B cell (primary cell): ENCODE data around the gene SPTY2D1. TPM values are rescaled to one million over a fixed set of nuclear protein-coding genes. Genes with fewer than 3 reads are reported as not detected.

ENCODE experiments used
- ATAC-seq: fragments of 200-7000 bp; cut with Tn5 transposase; one replicate; pipeline ENCODE4 v1.10.0; 2021; ENCODE audit warnings: low read depth, mild to moderate bottlenecking, moderate number of reproducible peaks, moderate library complexity
- CTCF ChIA-PET: fragments of 350-600 bp; sonication (Branson Sonifier 250); formaldehyde crosslinking; loops from one replicate; lab custom pipeline; 2021; ENCODE audit warnings: antibody characterized with exemption, inconsistent platforms; lab: Charles Lee
- POLR2A ChIA-PET: fragments of 350-600 bp; sonication (Branson Sonifier 250); formaldehyde crosslinking; loops from one replicate; lab custom pipeline; 2021; ENCODE audit warnings: antibody characterized with exemption; lab: Charles Lee
- DNase-seq: peaks from one replicate; pipeline ENCODE4 v3.0.0; 2013
- H2AFZ ChIP-seq: 2 replicates; pipeline ENCODE4 v1.6.1; 2012; ENCODE audit warnings: mild to moderate bottlenecking, low read depth, low read length; ENCODE audit not compliant: insufficient read depth, poor library complexity, severe bottlenecking
- H3K27ac ChIP-seq, 2 donors: 1 replicate in 1 of 2; 2 replicates in 1 of 2; pipeline ENCODE4 v1.5.1; 2012 to 2013; ENCODE audit warnings: low read length in 2 of 2, mild to moderate bottlenecking in 2 of 2, moderate library complexity in 1 of 2
- H3K27me3 ChIP-seq, 4 experiments: fragments of 200-600 bp in 1 of 4; sonication (generic) in 1 of 4; replicated peaks in 1 of 4; 1 replicate in 2 of 4; 2 replicates in 2 of 4; pipeline versions ENCODE4 v1.6.1 to v1.7.0; 2013 to 2016; ENCODE audit warnings: low read length in 3 of 4, mild to moderate bottlenecking in 2 of 4, mixed read lengths in 1 of 4, moderate library complexity in 1 of 4; ENCODE audit not compliant: insufficient read depth in 4 of 4, control insufficient read depth in 3 of 4; ENCODE audit errors: control extremely low read depth in 1 of 4
- H3K36me3 ChIP-seq, 2 experiments: replicated peaks in 1 of 2; 1 replicate in 1 of 2; 2 replicates in 1 of 2; pipeline versions ENCODE4 v1.6.1 to v1.7.1; 2013; ENCODE audit warnings: low read length in 1 of 2; ENCODE audit not compliant: insufficient read depth in 2 of 2, control insufficient read depth in 1 of 2; ENCODE audit errors: control extremely low read depth in 1 of 2, extremely low read depth in 1 of 2
- H3K4me1 ChIP-seq, 2 donors: fragments of 200-600 bp in 1 of 2; sonication (generic) in 1 of 2; 1 replicate in 1 of 2; 2 replicates in 1 of 2; pipeline versions ENCODE4 v1.5.1 to v1.6.1; 2013 to 2017; ENCODE audit warnings: low read length in 2 of 2; ENCODE audit not compliant: control insufficient read depth in 2 of 2, insufficient read depth in 2 of 2
- H3K4me2 ChIP-seq: replicated peaks from 2 replicates; pipeline ENCODE3; 2012; ENCODE audit warnings: mild to moderate bottlenecking, low read depth, low read length; ENCODE audit not compliant: poor library complexity, severe bottlenecking
- H3K4me3 ChIP-seq, 5 experiments: fragments of 200-600 bp in 1 of 5; sonication (generic) in 1 of 5; 1 replicate in 3 of 5; 2 replicates in 2 of 5; pipeline versions ENCODE4 v1.5.1 to v1.7.0; 2011 to 2016; ENCODE audit warnings: low read length in 4 of 5, mild to moderate bottlenecking in 4 of 5, low read depth in 2 of 5, control low read depth in 1 of 5, moderate library complexity in 1 of 5; ENCODE audit not compliant: insufficient read depth in 1 of 5; ENCODE audit errors: control extremely low read depth in 1 of 5, extremely low read depth in 1 of 5
- H3K79me2 ChIP-seq: fragments of 200-600 bp; sonication (generic); one replicate; pipeline ENCODE4 v1.6.0; 2016; ENCODE audit warnings: low read length; ENCODE audit not compliant: control insufficient read depth, insufficient read depth
- H3K9ac ChIP-seq: fragments of 200-600 bp; sonication (generic); 2 replicates; pipeline ENCODE4 v1.6.1; 2017; ENCODE audit warnings: mild to moderate bottlenecking, low read length, moderate library complexity
- H3K9me3 ChIP-seq, 3 donors: one replicate each; pipeline versions ENCODE4 v1.6.1 to v1.7.1; 2013; ENCODE audit warnings: low read length in 2 of 3; ENCODE audit not compliant: control insufficient read depth in 2 of 3, insufficient read depth in 1 of 3; ENCODE audit errors: control extremely low read depth in 1 of 3
- H4K20me1 ChIP-seq: 2 replicates; pipeline ENCODE4 v1.6.0; 2012; ENCODE audit warnings: mild to moderate bottlenecking, low read length; ENCODE audit not compliant: insufficient read depth, control insufficient read depth, poor library complexity, severe bottlenecking
- H3K27ac Mint-ChIP-seq: one replicate; pipeline ENCODE4 v1.8.0; 2021; ENCODE audit warnings: mixed read lengths
- H3K27me3 Mint-ChIP-seq: one replicate; pipeline ENCODE4 v1.8.0; 2021; ENCODE audit warnings: mixed read lengths
- H3K4me1 Mint-ChIP-seq: one replicate; pipeline ENCODE4 v1.8.0; 2021; ENCODE audit warnings: mixed read lengths
- H3K4me3 Mint-ChIP-seq: one replicate; pipeline ENCODE4 v1.8.0; 2021; ENCODE audit warnings: mixed read lengths
- H3K9me3 Mint-ChIP-seq: one replicate; pipeline ENCODE4 v1.8.0; 2022; ENCODE audit warnings: mixed read lengths; ENCODE audit not compliant: insufficient read depth
- CTCF ChIP-seq: fragments of 200-600 bp; IDR thresholded peaks from one replicate; pipeline ENCODE4 v1.8.0; 2022; ENCODE audit warnings: antibody characterized with exemption, mild to moderate bottlenecking
- EZH2 ChIP-seq: IDR thresholded peaks from 2 replicates; pipeline ENCODE4 v1.6.1; 2012; ENCODE audit warnings: borderline replicate concordance, low read depth, mild to moderate bottlenecking, moderate library complexity, low read length; ENCODE audit not compliant: insufficient read depth, poor library complexity, severe bottlenecking
- WGBS: methylation state at CpG from one replicate; pipeline ENCODE4 v1.1.5; 2013; ENCODE audit warnings: missing lambda C conversion rate; ENCODE audit not compliant: insufficient coverage; 5-methylcytosine and 5-hydroxymethylcytosine counted together
- intact Hi-C: fragments of 100-400 bp; cut with micrococcal nuclease; formaldehyde crosslinking; loops from one replicate; pipeline ENCODE4 v1.10.0; 2022
- polyA plus RNA-seq: library from polyadenylated mRNA; depleted of rRNA; stranded (reverse); fragments of >200 nt; gene quantifications from 2 replicates; pipeline ENCODE4 v1.2.3, GENCODE V29; 2012
- total RNA-seq, 2 donors: library from RNA; stranded (reverse); fragments of 120-200 nt in 1 of 2; gene quantifications; 1 replicate in 1 of 2; 2 replicates in 1 of 2; pipeline versions ENCODE4 v1.2.3 to v1.2.4, GENCODE V29; 2013 to 2022

The SPTY2D1 gene
- total and polyA plus RNA-seq, 2 donors (not counting 1 experiment from before 2014, with no cell fraction given) = 4.7 to 17.8 TPM

- Histone ChIP-seq H3K9me3 (no peaks in the 10 kb centered on the region), H3K27me3 (no peaks in the 10 kb centered on the region), H3K27ac (no peak overlapping the region), H4K20me1 (no peaks in the 10 kb centered on the region), H3K36me3 (peaks cover under 1 to 5% of the 10 kb centered on the region in 2 experiments), H3K4me3 (no peak overlapping the region), H3K4me2 (no peak overlapping the region), H3K4me1 (no peaks in the 10 kb centered on the region), H2AFZ (no peak overlapping the region), H3K79me2 (no peaks in the 10 kb centered on the region), H3K9ac (no peak overlapping the region)
- Mint-ChIP-seq H3K4me3 (no peak overlapping the region), H3K4me1 (no peaks in the 10 kb centered on the region), H3K9me3 (no peaks in the 10 kb centered on the region), H3K27me3 (no peaks in the 10 kb centered on the region), H3K27ac (no peak overlapping the region)
- DNase-seq (no peak), ATAC-seq (no peak)
- TF ChIP-seq CTCF (no peak), EZH2 (no peak)
- POLR2A ChIA-PET = no interaction called here
- CTCF ChIA-PET = interaction anchor here (0.7 to 1.0 kb wide), 2 partner anchors 201 to 315 kb away, joined by 3 read pairs; partner anchors contain the start of gene SAA2
- intact Hi-C loops = no loop called here
- 100% methylated on average over 1 of the region's 2 CpGs for WGBS
These were observed 70.9 kb downstream of the SPTY2D1 start for GRCh38 chr11:18563090-18563730.

Other genes starting within 250 kb of the SPTY2D1 start
- gene LDHA, start 239.8 kb downstream of the SPTY2D1 start, total RNA-seq = 90.0 and 91.2 TPM in 2 replicates
- gene LDHA, start 239.8 kb downstream of the SPTY2D1 start, polyA plus RNA-seq = 113 and 144 TPM in 2 replicates
- not detected in 2 replicates for gene LDHC, start 222.0 kb downstream of the SPTY2D1 start, total RNA-seq
- gene LDHC, start 222.0 kb downstream of the SPTY2D1 start, polyA plus RNA-seq = 0.31 TPM in 1 of 2 replicates, not detected in the other
- gene LDHAL6A, start 178.5 kb downstream of the SPTY2D1 start, total RNA-seq = 0.27 TPM in 1 of 2 replicates, not detected in the other
- 0.12 TPM in 1 of 2 replicates, not detected in the other for gene LDHAL6A, start 178.5 kb downstream of the SPTY2D1 start, polyA plus RNA-seq
- 49.6 and 50.9 TPM in 2 replicates for gene TSG101, start 107.4 kb downstream of the SPTY2D1 start, total RNA-seq
- gene TSG101, start 107.4 kb downstream of the SPTY2D1 start, polyA plus RNA-seq = 56.5 and 57.0 TPM in 2 replicates
- gene UEVLD, start 45.6 kb downstream of the SPTY2D1 start, total RNA-seq = 12.4 and 12.8 TPM in 2 replicates
- gene UEVLD, start 45.6 kb downstream of the SPTY2D1 start, polyA plus RNA-seq = 3.8 and 6.3 TPM in 2 replicates
- gene MISFA, start 34.6 kb downstream of the SPTY2D1 start, total RNA-seq = 1.2 and 3.2 TPM in 2 replicates
- not detected in 2 replicates for gene MISFA, start 34.6 kb downstream of the SPTY2D1 start, polyA plus RNA-seq
- 0.58 and 1.1 TPM in 2 replicates for gene TMEM86A, start 64.4 kb upstream of the SPTY2D1 start, total RNA-seq
- gene TMEM86A, start 64.4 kb upstream of the SPTY2D1 start, polyA plus RNA-seq = 0.40 and 0.94 TPM in 2 replicates
- 1.6 and 2.6 TPM in 2 replicates for gene IGSF22, start 91.8 kb upstream of the SPTY2D1 start, total RNA-seq
- gene IGSF22, start 91.8 kb upstream of the SPTY2D1 start, polyA plus RNA-seq = 0.36 and 0.91 TPM in 2 replicates
- gene PTPN5, start 157.5 kb upstream of the SPTY2D1 start, total RNA-seq = not detected in 2 replicates
- gene PTPN5, start 157.5 kb upstream of the SPTY2D1 start, polyA plus RNA-seq = not detected in 2 replicates